ENCODE data around the gene TST.

Gene TST

DNA sequence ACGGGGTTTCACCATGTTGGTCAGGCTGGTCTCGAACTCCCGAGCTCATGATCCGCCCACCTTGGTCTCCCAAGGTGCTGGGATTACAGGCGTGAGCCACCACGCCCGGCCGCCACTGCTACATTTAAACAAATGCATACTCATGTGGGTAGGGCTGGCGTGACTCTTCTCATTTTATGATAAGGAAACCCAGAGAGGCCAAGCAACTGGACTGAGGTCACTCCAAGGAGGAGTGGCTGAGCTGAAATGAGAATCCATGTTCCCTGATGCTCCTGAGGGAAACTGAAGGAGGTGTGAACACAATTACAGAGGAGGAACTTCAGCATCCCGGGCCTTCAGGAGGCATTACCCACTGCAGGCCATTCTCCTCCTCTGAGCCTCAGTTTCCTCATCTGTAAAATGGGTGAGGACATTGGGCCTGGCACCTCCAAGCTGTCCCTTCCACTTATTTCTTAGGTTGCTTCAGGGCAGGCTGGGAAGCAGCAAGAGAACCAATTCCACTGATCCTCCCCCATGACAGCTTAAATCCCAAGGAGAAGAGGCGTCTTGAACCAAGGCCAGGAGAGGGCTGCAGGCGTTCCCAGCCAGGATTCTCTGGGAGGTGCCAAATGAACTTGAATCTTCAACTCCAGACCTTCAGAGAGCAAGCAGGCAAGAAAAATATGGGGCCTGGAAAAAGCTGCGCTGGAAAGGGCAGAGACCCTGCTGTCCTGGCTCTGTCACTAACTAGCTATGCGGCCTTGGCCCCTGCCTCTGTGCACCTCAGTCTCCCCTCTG is 2.9 kb downstream of the TST start:
- Mint-ChIP-seq H3K9me3 (no peaks in the 10 kb centered on the region), H3K36me3 (ENCODE audit: low read depth) (no peaks in the 10 kb centered on the region), H3K27me3 (ENCODE audit: low read depth, poor library complexity) (peaks cover 3% of the 10 kb centered on the region), H3K27ac (no peak overlapping the region), H3K4me1 (peaks cover 48% of the 10 kb centered on the region), H3K4me3 (peak overlapping the region; percentile 61)
- no peak for TF ChIP-seq CTCF (IDR thresholded peaks at IDR 0.05)
- no peak for DNase-seq

- Mint-ChIP-seq H3K4me1 (peaks cover 42% of the 10 kb centered on the region), H3K36me3 (ENCODE audit: low read depth) (no peaks in the 10 kb centered on the region), H3K4me3 (no peak overlapping the region), H3K27me3 (ENCODE audit: low read depth, poor library complexity) (peaks cover 3% of the 10 kb centered on the region), H3K27ac (no peak overlapping the region), H3K9me3 (no peaks in the 10 kb centered on the region)
- TF ChIP-seq CTCF (IDR thresholded peaks at IDR 0.05) = no peak
- DNase-seq = no peak
Observed at GRCh38 chr22:37015587-37015878, 3.7 kb downstream of the TST start.

DNA sequence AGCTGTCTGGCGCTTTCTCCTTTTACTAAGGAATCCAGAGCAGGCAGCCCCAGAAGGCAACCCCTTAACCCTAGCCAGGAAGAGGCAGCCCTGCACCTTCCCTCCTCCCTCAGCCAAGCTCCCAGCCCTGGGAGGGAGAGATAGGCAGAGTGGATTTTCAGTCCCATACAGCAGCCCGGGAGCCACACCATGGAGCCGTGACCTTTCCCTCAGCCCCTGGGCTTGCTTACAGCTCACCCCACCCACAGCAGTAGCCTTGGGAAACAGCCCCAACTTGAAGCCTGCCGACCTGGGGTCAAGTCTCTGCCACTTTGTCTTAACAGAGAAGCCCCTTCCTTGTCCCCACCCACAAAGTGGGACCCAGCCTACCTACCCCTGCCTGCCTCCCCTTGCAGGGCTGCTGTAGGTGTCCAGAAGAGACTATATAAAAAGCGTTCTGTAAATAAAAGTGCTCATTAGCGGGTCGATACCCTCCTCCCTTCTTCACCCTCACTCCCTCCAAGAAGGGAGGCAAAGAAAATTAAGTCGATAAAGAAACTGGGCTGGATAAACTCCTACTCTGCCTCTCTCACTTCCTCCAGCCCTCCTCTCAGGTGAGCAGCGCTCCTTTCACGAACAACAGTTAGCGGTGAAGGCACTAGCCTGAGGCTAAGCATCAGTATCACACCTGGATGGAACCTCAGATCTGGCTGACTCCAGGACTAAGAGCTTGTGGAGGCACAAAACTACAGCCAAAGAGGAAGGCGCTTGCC is 4.2 kb downstream of the TST start:
- H3K4me3 Mint-ChIP-seq = peak overlapping the region; percentile 43

DNA sequence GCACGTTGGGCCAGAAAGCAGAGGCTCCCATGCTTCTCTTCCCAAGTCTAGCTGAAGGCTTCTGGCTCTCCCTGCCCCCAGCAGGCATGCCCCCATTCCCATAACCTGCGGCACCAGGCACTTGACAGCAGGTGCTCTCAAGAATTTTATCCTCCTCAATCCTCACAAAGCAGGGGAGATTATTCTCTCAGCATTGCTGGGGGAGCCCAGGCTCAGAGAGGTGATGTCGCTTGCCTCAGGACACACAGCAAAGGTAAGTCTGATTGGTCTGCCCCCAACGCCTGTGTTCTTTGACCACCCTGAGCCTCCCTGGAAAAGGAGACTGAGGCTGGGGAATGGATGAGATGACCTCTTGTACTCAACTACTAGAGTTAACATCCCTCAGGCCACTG is 4.8 kb downstream of the TST start:
- Mint-ChIP-seq H3K27me3 (ENCODE audit: low read depth, poor library complexity) (peaks cover 3% of the 10 kb centered on the region), H3K4me3 (no peak overlapping the region), H3K9me3 (no peaks in the 10 kb centered on the region), H3K27ac (no peak overlapping the region), H3K36me3 (ENCODE audit: low read depth) (no peaks in the 10 kb centered on the region), H3K4me1 (peaks cover 35% of the 10 kb centered on the region)
- no peak for DNase-seq
- no peak for TF ChIP-seq CTCF (IDR thresholded peaks at IDR 0.05)

More for the DNA sequence above, 4.2 kb downstream of the TST start:
- H3K27ac Mint-ChIP-seq = peak overlapping the region; percentile 86
- H3K4me1 Mint-ChIP-seq = peaks cover 37% of the 10 kb centered on the region
- H3K36me3 Mint-ChIP-seq (ENCODE audit: low read depth) = no peaks in the 10 kb centered on the region
- peaks cover 3% of the 10 kb centered on the region for H3K27me3 Mint-ChIP-seq (ENCODE audit: low read depth, poor library complexity)
- no peak for DNase-seq
- H3K9me3 Mint-ChIP-seq = no peaks in the 10 kb centered on the region
- no peak for TF ChIP-seq CTCF (IDR thresholded peaks at IDR 0.05)

GRCh38 chr22:37012956-37013355 is 6.3 kb downstream of the TST start:
- H3K9me3 Mint-ChIP-seq = no peaks in the 10 kb centered on the region
- no peak for DNase-seq
- H3K4me3 Mint-ChIP-seq = no peak overlapping the region
- no peak for TF ChIP-seq CTCF (IDR thresholded peaks at IDR 0.05)
- H3K27me3 Mint-ChIP-seq (ENCODE audit: low read depth, poor library complexity) = peaks cover 6% of the 10 kb centered on the region
- H3K4me1 Mint-ChIP-seq = peaks cover 30% of the 10 kb centered on the region
- no peaks in the 10 kb centered on the region for H3K36me3 Mint-ChIP-seq (ENCODE audit: low read depth)
- H3K27ac Mint-ChIP-seq = peak overlapping the region; percentile 74
